ENCODE data around the gene LCN2.
A peak's percentile ranks its signal among the peaks of the same experiment; 100 is the strongest.
"Not testable (repeated sequence)": the region's sequence is repeated elsewhere in the genome, so short reads cannot be mapped to it uniquely, and the experiment has no call there.

LCN2 gene

DNA sequence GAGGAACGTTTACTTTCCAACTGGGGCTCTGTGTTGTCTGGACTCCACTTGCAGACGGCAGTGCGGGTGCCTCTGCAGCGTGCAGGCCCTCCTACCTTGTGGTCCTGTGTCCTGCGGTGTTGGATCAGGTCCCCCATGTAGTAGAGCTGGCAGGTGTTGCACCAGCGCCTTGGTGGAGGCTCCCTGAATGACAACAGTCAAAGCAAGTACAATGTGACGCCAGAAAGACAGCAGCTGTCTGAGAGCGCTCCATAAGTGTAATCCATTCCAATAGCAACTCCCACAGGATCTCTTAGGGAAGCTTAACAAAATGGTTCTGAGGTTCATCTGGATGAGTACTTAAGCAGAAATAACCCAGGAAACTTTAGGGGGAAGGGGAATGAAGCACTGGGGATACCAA is 20.7 kb downstream of the LCN2 start:
- DNase-seq = no peak

DNA sequence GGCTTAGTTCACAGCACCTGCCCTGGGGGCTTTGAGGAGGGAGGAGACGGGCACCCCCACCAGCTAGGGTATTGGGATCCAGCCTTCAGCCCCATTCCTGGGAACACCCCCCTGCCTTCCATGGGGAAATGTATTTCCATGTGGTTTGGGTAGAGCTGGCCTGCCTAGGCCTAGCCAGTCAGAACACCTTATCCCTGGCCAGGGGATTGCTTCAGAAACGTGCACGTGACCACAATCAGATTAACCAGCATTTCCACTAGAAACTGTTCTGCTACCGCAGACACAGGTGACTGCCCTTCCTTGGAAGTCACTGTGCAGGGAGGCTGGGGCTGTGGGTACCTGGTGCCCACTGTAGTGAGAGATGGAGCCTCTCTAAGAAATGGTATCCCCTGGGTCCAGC is 24.8 kb downstream of the LCN2 start:
- no peak for DNase-seq

DNA sequence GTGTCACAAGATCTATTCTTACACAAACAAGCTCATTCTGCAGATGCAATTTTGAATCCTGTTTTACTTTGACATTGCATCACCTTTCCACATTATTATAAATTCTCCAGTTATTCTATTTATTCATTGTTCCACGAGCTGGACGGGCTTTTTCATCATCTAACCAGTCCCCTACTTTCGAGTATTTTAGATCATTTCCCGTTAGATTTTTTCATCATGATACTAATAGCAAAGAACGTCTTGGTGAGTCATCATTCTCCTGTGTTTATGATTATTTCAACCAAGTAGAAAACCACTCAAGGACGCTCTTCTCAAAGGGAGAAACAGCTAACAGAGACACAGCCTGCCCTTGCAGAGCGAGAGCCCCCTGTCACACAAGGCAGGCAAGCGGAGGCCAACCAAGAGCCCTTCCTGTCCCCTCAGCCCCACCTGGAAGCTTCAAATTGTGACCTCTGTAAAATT is 25.9 kb downstream of the LCN2 start:
- DNase-seq = no peak

DNA sequence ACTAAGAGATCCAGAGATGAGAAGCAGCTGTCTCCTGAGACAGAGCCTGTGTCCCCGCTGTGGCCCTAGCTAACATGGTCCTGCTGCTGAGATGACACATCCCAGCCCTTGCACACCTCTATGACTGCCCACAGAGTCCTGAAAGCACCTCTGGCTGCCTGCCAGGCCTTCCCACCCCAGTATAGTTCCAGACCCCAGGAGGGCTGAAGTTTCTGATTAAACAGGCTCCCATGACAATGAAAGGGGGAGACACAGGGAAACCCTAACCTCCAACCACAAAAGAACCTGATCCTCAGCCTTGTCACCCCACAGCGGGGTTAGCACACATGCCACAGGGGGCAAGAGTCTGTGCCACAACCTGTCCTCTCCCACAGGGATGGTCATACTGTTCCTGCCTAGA is 26.5 kb downstream of the LCN2 start:
- DNase-seq = no peak

DNA sequence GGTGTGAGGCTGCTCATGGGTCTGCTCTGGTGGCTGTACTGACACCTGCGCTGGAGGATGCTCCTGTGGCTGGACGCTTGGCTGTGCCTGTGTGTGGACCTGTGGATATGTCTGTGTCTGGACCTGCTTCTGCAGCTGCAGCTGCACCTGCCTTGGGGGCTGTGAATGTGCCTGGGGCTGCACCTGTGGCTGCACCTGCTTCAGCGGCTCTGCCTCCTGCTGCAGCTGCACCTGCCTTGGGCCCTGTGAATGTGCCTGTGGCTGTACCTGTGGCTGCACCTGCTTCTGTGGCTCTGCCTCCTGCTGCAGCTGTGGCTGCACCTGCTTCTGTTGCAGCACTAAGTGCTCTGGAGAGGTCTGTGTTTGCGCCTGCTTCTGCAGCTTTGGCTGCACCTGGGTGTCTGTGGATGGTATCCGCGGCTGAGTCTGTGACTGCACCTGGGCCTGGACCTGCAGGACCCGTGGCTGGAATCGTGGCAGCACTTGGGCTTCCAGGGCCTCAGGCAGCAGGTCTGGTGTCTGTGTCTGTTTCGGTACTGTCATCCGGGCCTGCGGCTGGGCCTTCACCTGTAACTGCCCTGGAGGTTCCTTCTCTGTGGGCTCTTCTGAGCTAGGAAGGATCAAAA is 29.7 kb downstream of the LCN2 start:
- no peak for DNase-seq

DNA sequence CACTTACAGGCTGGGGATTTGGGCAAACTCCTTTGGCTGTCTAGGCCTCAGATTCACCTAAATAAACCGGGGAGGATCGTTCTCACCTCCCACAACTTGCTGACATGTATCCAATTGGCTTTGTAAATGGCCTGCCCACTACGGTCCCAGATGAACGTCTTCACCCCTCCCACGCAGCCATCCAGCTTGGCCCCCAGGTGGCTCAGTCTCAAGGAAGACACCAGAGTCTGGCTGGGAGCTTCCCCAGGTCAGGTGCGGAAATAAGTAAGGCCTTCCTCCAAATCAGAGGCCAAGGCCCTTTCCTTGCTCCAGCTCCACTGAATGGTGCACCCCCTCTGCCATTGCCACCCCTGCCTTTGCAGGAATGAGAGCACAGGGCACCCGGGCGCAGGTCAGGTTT is 30.7 kb downstream of the LCN2 start:
- no peak for DNase-seq

DNA sequence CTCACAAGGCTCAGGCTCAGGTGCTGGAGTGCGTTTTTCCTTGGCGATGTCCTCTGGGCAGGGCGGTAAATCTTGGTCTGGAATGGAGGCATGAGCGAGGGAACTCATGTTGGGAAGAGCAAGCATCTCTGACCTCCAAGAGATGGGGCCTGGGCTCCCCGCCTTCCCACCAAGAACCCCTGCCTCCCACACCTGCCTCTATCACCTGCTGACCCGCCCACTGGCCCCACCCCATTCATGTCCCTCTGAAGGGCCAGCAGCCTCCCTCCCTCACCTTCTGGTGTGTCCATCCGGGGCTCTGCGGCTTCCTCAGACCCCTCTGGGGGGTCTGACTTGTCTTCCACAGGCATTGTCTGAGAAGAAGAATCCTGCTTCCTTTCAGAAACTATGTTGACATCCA is 31.2 kb downstream of the LCN2 start:
- DNase-seq = no peak

DNA sequence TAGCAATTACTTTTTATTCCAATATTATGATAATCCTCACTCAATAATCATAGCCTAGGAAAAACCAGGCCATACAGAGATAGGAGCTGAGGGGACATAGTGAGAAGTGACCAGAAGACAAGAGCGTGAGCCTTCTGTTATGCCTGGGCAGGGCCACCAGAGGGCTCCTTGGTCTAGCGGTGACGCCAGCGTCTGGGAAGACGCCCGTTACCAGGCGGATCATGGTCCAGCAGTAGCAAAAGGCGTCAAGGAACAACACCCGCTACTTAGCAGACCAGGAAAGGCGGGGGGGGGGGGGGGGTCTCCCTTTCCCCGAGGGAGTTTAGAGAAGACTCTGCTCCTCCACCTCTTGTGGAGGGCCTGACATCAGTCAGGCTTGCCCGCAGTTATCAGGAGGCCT is 32.2 kb downstream of the LCN2 start:
- not testable (repeated sequence) for DNase-seq

DNA sequence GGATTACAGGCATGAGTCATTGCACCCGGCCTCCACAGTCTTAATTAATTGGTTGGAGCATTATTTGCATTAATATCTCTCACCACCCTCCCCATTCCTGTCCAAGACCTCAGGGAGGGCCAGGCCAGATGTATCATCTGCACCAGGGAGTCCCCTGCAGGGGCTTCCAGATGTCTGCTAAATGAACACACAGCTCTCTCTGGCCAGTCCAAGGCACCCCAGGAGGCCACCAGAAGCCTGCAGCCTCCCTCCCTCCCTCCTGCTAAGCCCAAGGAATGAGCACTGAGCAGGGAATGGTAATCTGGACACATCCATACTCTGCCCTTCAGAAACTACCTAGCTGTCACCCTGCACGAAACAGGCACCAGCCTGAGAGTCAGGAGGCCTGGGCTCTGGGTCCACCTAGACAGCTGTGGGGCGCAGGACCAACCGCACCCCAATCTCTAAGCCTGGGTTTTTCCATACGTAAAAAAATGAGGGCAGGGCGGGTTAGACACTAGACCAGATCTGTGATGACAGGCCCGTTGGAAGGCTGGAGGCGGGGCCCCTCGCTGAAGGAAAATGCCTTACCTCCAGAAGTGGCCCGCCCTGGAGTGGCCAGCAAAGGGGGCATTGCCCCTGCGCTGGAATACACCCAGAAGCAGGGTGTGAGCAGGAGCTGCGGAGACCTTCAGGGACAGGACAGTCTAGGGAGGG is 33.8 kb downstream of the LCN2 start:
- DNase-seq = no peak

DNA sequence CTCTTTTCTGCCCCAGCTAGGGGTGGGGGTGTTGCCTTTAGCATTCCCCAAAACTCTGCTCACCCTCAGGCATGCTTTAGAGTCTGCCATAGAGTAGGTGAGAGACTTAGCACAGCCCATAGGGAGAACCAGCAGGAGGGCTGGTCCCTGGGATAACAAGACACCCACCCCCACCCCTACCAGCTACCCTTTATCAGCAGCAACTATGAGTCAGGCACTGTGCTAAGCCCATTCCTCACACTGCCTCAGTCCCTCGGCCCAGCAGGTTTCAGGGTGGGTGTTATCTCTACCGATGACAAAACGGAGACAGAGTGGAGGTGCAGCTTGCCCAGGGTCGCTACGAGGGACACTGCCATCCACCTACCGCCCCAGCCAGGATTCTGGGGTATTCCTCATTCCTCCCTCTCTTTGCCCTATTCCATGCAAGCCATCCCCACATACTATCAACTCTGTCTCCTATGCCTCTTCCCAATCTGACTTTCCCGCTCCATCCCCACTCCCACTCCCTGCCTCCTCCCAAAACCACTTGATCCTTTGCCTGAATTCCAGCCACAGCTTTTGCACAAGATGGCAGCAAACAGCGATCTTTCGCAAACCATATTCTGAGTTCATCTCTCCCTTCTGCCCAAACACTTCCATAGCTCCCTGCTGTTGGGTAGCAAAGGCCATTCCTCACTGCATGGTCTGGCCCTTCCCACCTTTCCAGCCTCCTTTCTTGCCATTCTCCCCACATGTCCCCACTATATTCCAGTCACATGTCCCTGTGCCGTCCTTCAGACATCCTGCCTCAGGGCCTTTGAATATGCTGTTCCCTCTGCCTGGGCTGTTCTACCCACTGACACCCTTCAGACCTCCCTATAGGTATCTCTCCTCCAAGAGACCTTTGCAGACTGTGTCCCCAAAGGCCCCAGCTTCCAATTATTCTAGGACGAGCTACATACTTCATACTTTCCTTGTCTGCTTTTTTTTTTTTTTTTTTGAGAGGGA is 37.0 kb downstream of the LCN2 start:
- no peak for DNase-seq

DNA sequence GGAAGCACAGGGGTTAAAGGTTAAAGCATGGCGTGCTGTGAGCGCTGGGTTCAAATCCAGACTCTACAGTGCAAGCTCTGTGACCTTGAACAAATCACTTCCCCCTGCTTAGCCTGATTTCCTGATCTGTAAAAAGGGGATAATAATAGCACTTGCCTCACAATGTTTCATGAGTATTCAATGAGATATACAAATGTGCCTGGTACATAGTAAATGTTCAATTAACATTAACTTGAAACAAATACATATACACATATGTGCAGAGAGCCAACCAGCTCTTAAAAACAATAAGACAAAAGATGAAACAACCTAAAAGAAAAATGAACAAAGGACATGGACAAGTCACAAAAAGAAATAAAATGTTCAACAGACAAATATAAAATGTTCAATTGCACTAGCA is 38.1 kb downstream of the LCN2 start:
- no peak for DNase-seq

DNA sequence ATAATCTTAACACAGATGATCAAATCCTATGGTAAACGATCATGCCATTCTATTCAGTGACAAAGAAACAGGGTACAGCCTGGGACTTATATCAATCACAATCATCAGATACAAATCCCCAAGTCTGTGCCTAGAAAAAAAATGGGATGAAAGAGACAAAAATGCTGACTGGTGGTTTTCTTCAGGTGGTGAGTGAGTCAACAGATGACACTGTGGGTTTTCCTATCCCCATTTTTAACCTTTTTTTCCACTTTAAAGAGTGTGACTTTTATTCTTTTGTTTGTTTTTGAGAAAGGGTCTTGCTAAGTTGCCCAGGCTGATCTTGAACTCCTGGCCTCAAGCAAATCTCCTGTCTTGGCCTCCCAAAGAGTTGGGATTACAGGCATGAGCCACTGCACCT is 39.0 kb downstream of the LCN2 start:
- DNase-seq = no peak

DNA sequence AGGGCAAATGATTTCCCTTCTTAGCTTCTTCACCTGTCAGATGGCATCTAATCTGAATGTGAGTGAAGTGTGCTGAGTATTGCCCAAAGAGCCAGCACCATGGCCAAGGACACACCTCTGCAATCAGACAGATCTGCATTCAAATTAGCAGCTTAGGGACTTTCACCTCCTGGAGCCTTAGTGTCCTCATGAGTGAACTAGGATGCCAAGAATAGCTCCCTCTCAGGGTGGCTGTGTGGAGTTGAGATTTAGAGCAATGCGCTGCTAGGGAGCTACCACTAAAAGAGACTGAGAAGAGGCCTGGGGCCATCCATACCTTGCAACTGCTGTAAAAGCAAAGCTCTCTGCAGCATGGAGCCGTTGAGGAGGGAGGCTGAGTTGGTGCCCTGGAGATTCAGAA is 40.8 kb downstream of the LCN2 start:
- no peak for DNase-seq

DNA sequence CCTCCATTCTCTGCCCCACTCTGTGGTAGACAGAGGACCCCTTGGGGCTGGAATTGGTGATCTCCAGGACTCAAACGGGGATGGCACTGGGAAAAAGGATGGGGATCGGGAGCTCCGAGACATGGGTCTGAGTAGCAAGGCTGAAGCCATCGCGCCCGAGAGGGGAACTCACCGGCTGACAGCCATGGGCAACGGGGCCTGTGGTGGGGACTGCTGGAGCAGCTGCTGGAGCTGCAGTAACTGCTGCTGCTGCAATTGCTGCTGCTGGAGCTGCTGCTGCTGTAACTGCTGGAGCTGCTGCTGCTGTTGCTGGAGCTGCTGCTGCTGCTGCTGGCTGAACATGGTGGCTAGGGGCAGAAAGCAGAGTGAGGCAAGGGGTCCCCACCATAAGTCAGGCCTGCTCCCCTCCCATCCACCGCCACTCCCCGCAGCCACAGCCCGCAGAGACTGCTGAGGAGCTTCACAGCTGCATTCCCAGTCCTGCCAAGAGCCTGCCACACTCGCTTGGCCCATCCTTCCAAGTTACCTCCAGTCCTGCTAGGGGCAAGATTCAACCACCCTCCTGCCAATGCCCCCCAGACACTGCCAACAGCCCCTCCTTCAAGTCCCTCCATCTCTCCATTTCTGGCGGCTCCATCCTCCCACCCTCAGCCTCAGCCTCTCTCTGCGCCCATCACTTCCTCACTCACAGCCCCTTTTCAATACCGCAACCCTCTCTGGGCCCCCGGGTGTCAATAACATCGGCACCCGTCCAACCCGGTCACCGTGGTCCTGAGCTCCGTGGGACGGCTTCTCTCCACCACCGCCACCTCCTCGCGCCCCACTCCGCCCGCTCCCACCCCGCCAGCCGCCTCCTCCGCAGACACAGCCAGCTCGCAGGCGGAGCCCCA is 41.5 kb downstream of the LCN2 start:
- DNase-seq = no peak

DNA sequence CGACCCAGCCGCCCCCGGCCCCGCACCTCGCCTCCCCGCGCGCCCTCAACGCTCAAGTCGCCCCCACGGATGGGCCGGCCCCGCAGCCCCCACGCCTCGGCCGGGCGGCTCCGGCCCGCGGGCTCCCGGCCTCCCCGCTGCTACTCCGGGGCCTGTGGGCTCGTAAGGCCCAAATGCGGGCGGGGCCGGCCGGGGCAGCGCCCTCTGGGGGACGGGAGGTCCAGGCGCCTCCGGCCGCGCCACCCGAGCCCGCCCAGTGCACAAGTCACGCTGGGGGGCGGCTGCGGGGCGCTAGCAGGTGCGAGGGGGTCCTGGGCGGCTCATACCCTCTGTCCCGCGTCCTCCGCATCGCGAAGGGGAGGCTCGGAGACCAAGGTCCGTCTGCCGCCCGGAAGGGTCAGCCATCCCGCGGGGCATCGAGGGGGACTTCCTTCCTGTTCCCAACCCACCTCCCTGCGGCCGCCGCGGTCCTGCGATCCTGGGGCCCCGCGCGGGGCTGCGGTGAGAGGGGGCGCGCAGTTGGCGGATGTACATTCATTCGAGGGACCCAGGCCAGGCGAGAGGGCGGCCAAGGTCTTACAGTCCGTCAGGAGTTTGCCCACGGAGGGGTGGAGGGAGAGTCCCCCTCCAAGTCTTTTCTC is 42.3 kb downstream of the LCN2 start, which contains the start of gene CIZ1:
CIZ1 (minus strand) TSS at position 167 of the 641 bp plus-strand sequence. CDS start 715 bp downstream, outside the sequence.
- peak; percentile 27 for DNase-seq

DNA sequence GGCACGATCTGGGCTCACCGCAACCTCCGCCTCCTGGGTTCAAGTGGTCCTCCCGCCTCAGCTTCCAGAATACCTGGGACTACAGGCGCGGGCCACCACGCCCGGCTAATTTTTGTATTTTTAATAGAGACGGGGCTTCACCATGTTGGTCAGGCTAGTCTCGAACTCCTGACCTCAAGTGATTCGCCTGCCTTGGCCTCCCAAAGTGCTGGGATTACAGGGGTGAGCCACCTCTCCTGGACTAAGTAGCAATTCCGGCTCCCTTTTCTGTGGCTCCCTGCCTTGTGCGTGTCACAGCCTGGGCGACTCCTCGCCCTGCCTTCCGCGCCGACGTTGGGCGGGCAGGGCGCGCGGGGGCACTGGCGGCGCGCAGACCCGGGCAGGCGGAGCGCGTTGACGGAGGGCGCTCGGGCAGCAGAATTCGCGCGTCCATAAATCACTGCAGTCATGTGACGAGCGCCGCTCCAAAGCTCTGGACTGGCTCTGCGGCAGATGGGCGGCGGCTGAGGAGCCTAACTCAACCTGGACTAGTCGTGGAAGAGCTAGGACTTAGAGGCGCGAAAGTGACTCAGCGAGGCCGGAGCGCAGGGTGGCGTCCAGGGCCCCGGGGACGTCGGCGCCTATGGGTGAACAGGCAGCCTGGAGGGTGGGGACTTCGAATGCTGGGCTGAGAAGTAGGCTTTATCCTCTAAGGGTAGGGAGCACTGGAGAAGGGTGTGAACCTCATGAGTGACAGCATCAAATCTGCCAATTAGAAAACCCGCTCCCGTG is 43.5 kb downstream of the LCN2 start:
- peak; percentile 86 for DNase-seq

DNA sequence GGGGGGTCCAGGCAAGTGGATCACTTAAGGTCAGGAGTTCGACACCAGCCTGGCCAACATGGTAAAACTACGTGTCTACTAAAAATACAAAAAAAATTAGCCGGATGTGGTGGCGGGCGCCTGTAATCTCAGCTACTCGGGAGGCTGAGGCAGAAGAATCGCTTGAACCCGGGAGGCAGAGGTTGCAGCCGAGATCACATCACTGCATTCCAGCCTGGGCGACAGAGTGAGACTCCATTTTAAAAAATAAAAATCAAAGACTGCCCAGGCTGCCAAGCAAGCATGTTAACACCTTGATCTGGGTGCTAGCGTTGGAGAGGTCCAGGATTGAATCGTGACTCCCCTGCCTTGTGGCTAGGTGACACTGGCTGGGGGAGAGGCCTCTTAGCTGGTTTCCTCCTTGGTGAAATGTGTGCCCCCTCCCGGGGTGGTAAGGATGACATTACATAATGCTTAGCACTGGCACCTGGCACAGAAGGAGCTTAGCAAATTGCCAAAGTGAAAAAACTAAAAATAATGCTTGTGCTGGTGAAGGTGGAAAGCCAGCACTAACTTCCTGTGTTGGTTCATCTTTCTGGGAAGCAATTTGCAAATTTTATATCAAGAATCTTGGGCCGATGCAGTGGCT is 44.3 kb downstream of the LCN2 start:
- no peak for DNase-seq

DNA sequence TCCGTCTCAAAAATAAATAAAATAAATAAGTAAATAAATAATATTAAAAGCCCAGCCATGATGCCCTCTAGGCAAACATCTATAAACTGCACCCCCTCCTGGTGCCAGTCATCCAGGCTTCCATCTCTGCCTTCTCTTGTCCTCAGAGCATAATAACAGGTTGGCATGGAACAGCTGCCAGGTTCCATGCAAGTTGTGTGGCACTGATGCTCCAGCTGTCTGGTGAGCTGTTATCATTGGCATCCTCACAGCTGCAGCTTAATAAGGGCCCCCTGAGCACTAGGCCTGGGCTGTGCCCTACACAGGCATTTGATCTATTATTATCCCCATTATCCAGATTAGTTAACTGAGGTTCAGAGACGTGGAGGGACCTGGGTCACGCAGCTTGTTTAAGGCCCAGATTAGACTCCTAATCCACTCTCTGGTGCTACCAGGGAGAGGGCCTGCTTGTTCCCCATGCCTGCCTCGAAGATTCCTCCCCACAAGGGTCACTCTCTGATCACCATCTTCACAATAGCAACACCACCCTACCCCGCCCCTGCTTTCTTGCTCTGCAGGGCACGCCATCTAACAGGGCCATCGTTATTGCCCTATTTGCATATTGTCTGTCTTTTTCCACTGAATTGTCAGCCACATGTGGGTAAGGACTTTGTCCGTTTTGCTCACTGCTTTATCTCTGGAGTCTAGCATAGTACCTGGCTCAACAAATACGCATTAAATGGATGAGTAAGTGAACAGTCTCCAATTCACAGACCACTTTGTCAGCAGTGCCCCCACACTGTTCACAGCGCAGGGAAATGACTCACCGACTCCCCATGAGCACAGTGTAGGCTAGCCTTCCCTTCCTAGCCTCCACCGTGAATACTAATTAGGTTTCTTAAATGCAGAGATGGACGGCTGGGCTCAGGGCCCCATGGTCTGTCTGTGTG is 52.5 kb downstream of the LCN2 start:
- no peak for DNase-seq

DNA sequence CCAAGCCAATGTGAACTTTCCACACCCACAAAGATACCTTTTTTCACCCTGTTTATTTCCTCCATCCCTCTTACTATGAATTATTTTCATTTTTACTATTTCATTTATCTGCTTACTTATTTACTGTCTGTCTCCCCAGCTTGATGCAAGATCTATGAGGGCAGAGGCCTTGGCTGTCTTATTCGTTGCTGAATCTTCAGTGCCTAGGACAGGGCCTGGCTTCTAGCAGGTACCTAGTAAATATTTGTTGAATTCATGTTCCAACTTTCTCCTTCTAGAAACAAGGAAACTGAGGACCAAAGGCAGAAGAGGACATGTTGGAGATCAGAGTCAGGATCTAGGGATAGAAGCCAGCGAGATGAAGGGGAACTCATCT is 53.4 kb downstream of the LCN2 start:
- no peak for DNase-seq

All from NCI-H748 treated with DMSO at 0.1 percent for 48 hours (cell line).